Measurements from ENCODE around the gene HIRIP3. TPM values are rescaled to one million over a fixed set of nuclear protein-coding genes. Genes with fewer than 3 reads are reported as not detected.

HIRIP3 gene
- polyA plus RNA-seq, 2 of the 4 experiments (the other 2 are of a cell fraction), result 11.5 to 16.7 TPM

DNA sequence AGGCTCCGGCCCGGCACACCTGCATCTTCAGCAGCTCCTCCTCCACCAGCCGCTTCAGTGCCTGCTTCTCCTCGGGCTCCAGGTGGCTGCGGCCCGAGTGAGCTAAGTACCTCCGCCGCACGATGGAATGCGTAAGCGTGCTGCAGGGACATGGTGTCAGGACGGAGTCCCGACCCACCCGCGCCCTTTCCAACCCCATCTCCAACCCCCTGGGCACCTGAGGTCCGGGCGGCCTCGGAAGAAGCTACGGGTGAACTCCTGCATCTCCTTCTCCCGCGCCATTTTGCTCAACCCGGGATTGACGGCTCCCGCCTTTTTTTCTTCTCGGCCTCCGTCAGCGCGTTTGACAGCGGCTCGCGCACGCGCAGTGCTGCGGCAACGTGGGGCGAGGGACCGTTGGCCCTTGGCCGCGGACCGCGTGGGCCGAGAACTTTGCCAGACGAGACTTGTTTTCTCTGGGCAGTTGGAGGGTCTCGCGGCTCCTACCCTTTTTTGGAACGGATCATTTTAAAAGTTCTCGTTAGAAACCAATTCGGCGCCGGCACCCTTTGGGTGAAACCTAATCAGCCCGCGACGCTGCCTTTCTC lies at the start of gene HIRIP3 (continued):
- TF ChIP-seq, protein P1, sequence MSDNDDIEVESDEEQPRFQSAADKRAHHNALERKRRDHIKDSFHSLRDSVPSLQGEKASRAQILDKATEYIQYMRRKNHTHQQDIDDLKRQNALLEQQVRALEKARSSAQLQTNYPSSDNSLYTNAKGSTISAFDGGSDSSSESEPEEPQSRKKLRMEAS (IDR thresholded peaks at IDR 0.05), result peak; percentile 98
- TF ChIP-seq, protein P2, sequence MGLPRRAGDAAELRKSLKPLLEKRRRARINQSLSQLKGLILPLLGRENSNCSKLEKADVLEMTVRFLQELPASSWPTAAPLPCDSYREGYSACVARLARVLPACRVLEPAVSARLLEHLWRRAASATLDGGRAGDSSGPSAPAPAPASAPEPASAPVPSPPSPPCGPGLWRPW (IDR thresholded peaks at IDR 0.05), result no peak
- TF ChIP-seq EHF (CRISPR knock-in tag; IDR thresholded peaks at IDR 0.05), result peak; percentile 21; the same call in 1 of the 2 replicates
- no peak for TF ChIP-seq FOXS1 (CRISPR knock-in tag; IDR thresholded peaks at IDR 0.05)
- TF ChIP-seq MAZ (IDR thresholded peaks at IDR 0.05; ENCODE audit: borderline replicate concordance, low read depth, low read length), result no peak
- TF ChIP-seq CHD4 (IDR thresholded peaks at IDR 0.05; ENCODE audit: borderline replicate concordance), result no peak
- TF ChIP-seq, protein P3, sequence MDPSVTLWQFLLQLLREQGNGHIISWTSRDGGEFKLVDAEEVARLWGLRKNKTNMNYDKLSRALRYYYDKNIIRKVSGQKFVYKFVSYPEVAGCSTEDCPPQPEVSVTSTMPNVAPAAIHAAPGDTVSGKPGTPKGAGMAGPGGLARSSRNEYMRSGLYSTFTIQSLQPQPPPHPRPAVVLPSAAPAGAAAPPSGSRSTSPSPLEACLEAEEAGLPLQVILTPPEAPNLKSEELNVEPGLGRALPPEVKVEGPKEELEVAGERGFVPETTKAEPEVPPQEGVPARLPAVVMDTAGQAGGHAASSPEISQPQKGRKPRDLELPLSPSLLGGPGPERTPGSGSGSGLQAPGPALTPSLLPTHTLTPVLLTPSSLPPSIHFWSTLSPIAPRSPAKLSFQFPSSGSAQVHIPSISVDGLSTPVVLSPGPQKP (IDR thresholded peaks at IDR 0.05; ENCODE audit: low read depth, low read length), result no peak
- TF ChIP-seq JUNB (IDR thresholded peaks at IDR 0.05), result no peak
- TF ChIP-seq ZNF302 (CRISPR knock-in tag; IDR thresholded peaks at IDR 0.05), result no peak
- no peak for TF ChIP-seq KDM1A (IDR thresholded peaks at IDR 0.05; ENCODE audit: low read depth)
- no peak for TF ChIP-seq ESRRA (IDR thresholded peaks at IDR 0.05; ENCODE audit: borderline replicate concordance, low read length)
- TF ChIP-seq CBX2 (IDR thresholded peaks at IDR 0.05; ENCODE audit: borderline replicate concordance, low read depth), result no peak
- TF ChIP-seq EP300 (IDR thresholded peaks at IDR 0.05), result no peak
- no peak for TF ChIP-seq NPAS2 (CRISPR knock-in tag; IDR thresholded peaks at IDR 0.05; ENCODE audit: borderline replicate concordance)
- TF ChIP-seq FOSL2 (IDR thresholded peaks at IDR 0.05), result no peak
- no peak for TF ChIP-seq FOSL2 (CRISPR knock-in tag; IDR thresholded peaks at IDR 0.05)
- TF ChIP-seq, protein P4, sequence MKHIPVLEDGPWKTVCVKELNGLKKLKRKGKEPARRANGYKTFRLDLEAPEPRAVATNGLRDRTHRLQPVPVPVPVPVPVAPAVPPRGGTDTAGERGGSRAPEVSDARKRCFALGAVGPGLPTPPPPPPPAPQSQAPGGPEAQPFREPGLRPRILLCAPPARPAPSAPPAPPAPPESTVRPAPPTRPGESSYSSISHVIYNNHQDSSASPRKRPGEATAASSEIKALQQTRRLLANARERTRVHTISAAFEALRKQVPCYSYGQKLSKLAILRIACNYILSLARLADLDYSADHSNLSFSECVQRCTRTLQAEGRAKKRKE (CRISPR knock-in tag; IDR thresholded peaks at IDR 0.05; ENCODE audit: low read depth), result peak; percentile 54; the same call in 1 of the 2 replicates
- no peak for TF ChIP-seq ZSCAN20 (CRISPR knock-in tag; IDR thresholded peaks at IDR 0.05)
- TF ChIP-seq, protein P5, sequence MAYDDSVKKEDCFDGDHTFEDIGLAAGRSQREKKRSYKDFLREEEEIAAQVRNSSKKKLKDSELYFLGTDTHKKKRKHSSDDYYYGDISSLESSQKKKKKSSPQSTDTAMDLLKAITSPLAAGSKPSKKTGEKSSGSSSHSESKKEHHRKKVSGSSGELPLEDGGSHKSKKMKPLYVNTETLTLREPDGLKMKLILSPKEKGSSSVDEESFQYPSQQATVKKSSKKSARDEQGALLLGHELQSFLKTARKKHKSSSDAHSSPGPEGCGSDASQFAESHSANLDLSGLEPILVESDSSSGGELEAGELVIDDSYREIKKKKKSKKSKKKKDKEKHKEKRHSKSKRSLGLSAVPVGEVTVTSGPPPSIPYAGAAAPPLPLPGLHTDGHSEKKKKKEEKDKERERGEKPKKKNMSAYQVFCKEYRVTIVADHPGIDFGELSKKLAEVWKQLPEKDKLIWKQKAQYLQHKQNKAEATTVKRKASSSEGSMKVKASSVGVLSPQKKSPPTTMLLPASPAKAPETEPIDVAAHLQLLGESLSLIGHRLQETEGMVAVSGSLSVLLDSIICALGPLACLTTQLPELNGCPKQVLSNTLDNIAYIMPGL (CRISPR knock-in tag; IDR thresholded peaks at IDR 0.05; ENCODE audit: borderline replicate concordance), result no peak
- no peak for TF ChIP-seq NFE2L2 (conservative IDR thresholded peaks at IDR 0.05; ENCODE audit: low read length)
- no peak for TF ChIP-seq RCOR1 (IDR thresholded peaks at IDR 0.05; ENCODE audit: low read depth, low read length)
- peak; percentile 71; the same call in 1 of the 2 replicates for TF ChIP-seq PHF8 (IDR thresholded peaks at IDR 0.05; ENCODE audit: borderline replicate concordance, low read depth)
- TF ChIP-seq ZFP36 (IDR thresholded peaks at IDR 0.05; ENCODE audit: borderline replicate concordance, partially characterized antibody), result no peak
- TF ChIP-seq, protein P6, sequence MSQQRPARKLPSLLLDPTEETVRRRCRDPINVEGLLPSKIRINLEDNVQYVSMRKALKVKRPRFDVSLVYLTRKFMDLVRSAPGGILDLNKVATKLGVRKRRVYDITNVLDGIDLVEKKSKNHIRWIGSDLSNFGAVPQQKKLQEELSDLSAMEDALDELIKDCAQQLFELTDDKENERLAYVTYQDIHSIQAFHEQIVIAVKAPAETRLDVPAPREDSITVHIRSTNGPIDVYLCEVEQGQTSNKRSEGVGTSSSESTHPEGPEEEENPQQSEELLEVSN (IDR thresholded peaks at IDR 0.05; ENCODE audit: borderline replicate concordance, low read depth), result peak; percentile 100
- no peak for TF ChIP-seq HOXA7 (CRISPR knock-in tag; IDR thresholded peaks at IDR 0.05)
- no peak for TF ChIP-seq GATA3 (IDR thresholded peaks at IDR 0.05; ENCODE audit: borderline replicate concordance)
- TF ChIP-seq TP53 (CRISPR knock-in tag; IDR thresholded peaks at IDR 0.05), result 0 out of 2 replicates have a peak, but pooled peaks have one; percentile 12
